ENCODE data around the gene SDS.

Gene SDS

GRCh38 chr12:113391650-113392337 lies 11.9 kb downstream of the SDS start:
- DNase-seq (ENCODE audit: low read depth in 1 of 2, low spot score in 1 of 2), result no peak
- in situ Hi-C loops (cut with HindIII; ENCODE audit: low pct_unique_long_range_greater_than_20kb, low sequenced_read_pairs), result no loop called here
- no peak for TF ChIP-seq JUND (IDR thresholded peaks at IDR 0.05; ENCODE audit: low read depth)

- in situ Hi-C loops (cut with HindIII; ENCODE audit: low pct_unique_long_range_greater_than_20kb, low sequenced_read_pairs), result no loop called here
- TF ChIP-seq JUND (IDR thresholded peaks at IDR 0.05; ENCODE audit: low read depth), result no peak
- no peak for DNase-seq (ENCODE audit: low read depth in 1 of 2, low spot score in 1 of 2)
Observed at GRCh38 chr12:113391145-113391544, 12.5 kb downstream of the SDS start.

GRCh38 chr12:113390064-113391043 lies 13.3 kb downstream of the SDS start:
- in situ Hi-C loops (cut with HindIII; ENCODE audit: low pct_unique_long_range_greater_than_20kb, low sequenced_read_pairs), result no loop called here
- DNase-seq (ENCODE audit: low read depth in 1 of 2, low spot score in 1 of 2), result no peak
- no peak for TF ChIP-seq JUND (IDR thresholded peaks at IDR 0.05; ENCODE audit: low read depth)

- TF ChIP-seq JUND (IDR thresholded peaks at IDR 0.05; ENCODE audit: low read depth), result no peak
- in situ Hi-C loops (cut with HindIII; ENCODE audit: low pct_unique_long_range_greater_than_20kb, low sequenced_read_pairs), result no loop called here
- no peak for DNase-seq (ENCODE audit: low read depth in 1 of 2, low spot score in 1 of 2)
Observed at GRCh38 chr12:113388351-113388750, 15.3 kb downstream of the SDS start.

- in situ Hi-C loops (cut with HindIII; ENCODE audit: low pct_unique_long_range_greater_than_20kb, low sequenced_read_pairs), result no loop called here
- no peak for TF ChIP-seq JUND (IDR thresholded peaks at IDR 0.05; ENCODE audit: low read depth)
- no peak for DNase-seq (ENCODE audit: low read depth in 1 of 2, low spot score in 1 of 2)
Observed at GRCh38 chr12:113387631-113388030, 16.1 kb downstream of the SDS start.

- in situ Hi-C loops (cut with HindIII; ENCODE audit: low pct_unique_long_range_greater_than_20kb, low sequenced_read_pairs), result no loop called here
- TF ChIP-seq JUND (IDR thresholded peaks at IDR 0.05; ENCODE audit: low read depth), result no peak
- no peak for DNase-seq (ENCODE audit: low read depth in 1 of 2, low spot score in 1 of 2)
Observed at GRCh38 chr12:113386866-113387566, 16.7 kb downstream of the SDS start.

- TF ChIP-seq JUND (IDR thresholded peaks at IDR 0.05; ENCODE audit: low read depth), result no peak
- DNase-seq (ENCODE audit: low read depth in 1 of 2, low spot score in 1 of 2), result no peak
- in situ Hi-C loops (cut with HindIII; ENCODE audit: low pct_unique_long_range_greater_than_20kb, low sequenced_read_pairs), result no loop called here
Observed at GRCh38 chr12:113385282-113385882, 18.3 kb downstream of the SDS start.

GRCh38 chr12:113384778-113385177 lies 18.9 kb downstream of the SDS start:
- in situ Hi-C loops (cut with HindIII; ENCODE audit: low pct_unique_long_range_greater_than_20kb, low sequenced_read_pairs), result no loop called here
- no peak for DNase-seq (ENCODE audit: low read depth in 1 of 2, low spot score in 1 of 2)
- no peak for TF ChIP-seq JUND (IDR thresholded peaks at IDR 0.05; ENCODE audit: low read depth)

- in situ Hi-C loops (cut with HindIII; ENCODE audit: low pct_unique_long_range_greater_than_20kb, low sequenced_read_pairs), result no loop called here
Observed at GRCh38 chr12:113382206-113382605, 21.5 kb downstream of the SDS start.

GRCh38 chr12:113381220-113381619 lies 22.5 kb downstream of the SDS start:
- in situ Hi-C loops (cut with HindIII; ENCODE audit: low pct_unique_long_range_greater_than_20kb, low sequenced_read_pairs), result no loop called here
- no peak for DNase-seq (ENCODE audit: low read depth in 1 of 2, low spot score in 1 of 2)

More at GRCh38 chr12:113382206-113382605, 21.5 kb downstream of the SDS start:
- TF ChIP-seq JUND (IDR thresholded peaks at IDR 0.05; ENCODE audit: low read depth), result no peak
- no peak for DNase-seq (ENCODE audit: low read depth in 1 of 2, low spot score in 1 of 2)

GRCh38 chr12:113378291-113378690 lies 25.4 kb downstream of the SDS start:
- no peak for DNase-seq (ENCODE audit: low read depth in 1 of 2, low spot score in 1 of 2)
- in situ Hi-C loops (cut with HindIII; ENCODE audit: low pct_unique_long_range_greater_than_20kb, low sequenced_read_pairs), result no loop called here
- TF ChIP-seq JUND (IDR thresholded peaks at IDR 0.05; ENCODE audit: low read depth), result no peak

More at GRCh38 chr12:113381220-113381619, 22.5 kb downstream of the SDS start:
- no peak for TF ChIP-seq JUND (IDR thresholded peaks at IDR 0.05; ENCODE audit: low read depth)

- TF ChIP-seq JUND (IDR thresholded peaks at IDR 0.05; ENCODE audit: low read depth), result no peak
- in situ Hi-C loops (cut with HindIII; ENCODE audit: low pct_unique_long_range_greater_than_20kb, low sequenced_read_pairs), result no loop called here
- DNase-seq (ENCODE audit: low read depth in 1 of 2, low spot score in 1 of 2), result no peak
Observed at GRCh38 chr12:113374823-113375428, 28.8 kb downstream of the SDS start.
